HG03095 (cell line): Measurements from ENCODE around the gene BCAT1.

Experiments
- ATAC-seq: cut with Tn5 transposase; IDR thresholded peaks from one replicate; pipeline ENCODE4 v1.9.1; 2021; ENCODE audit warnings: moderate library complexity; ENCODE audit not compliant: unreplicated experiment

Gene BCAT1, protein sequence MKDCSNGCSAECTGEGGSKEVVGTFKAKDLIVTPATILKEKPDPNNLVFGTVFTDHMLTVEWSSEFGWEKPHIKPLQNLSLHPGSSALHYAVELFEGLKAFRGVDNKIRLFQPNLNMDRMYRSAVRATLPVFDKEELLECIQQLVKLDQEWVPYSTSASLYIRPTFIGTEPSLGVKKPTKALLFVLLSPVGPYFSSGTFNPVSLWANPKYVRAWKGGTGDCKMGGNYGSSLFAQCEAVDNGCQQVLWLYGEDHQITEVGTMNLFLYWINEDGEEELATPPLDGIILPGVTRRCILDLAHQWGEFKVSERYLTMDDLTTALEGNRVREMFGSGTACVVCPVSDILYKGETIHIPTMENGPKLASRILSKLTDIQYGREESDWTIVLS

GRCh38 chr12:24948757-24949722 is at the start of gene BCAT1:
TSS of gene BCAT1 (minus strand) at chr12:24949101. CDS start at chr12:24948932, 169 bp downstream.
- ATAC-seq, result no peak

DNA sequence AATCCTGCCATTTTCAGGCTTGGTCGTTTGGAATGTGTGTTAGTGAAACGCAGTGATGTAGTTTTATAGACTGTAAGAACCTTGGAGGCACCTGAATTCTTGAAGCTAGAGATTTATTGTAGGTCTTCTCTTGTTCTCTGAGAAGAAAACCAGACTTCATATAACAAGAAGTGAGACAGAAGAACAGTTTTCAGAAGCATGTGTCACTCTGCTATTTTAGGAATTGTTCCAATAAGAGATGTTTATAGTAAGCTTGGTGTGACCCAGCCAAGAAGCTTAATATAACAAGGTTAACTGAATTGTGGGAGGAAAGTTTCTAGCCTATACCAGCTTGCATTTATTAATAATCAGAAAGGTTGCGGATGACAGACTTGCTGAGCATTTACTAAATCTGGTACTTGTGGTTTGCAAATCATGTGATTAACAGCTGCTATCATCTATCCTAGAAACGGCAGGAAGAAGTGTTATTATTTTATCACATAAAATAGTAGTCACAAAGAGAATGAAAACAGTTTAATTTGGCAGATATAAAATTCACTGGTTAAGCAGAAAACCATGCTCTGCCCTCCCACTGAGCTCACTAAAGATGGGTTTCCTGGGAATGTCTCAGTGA is 49.2 kb upstream of the BCAT1 start:
- ATAC-seq, result peak; percentile 88

DNA sequence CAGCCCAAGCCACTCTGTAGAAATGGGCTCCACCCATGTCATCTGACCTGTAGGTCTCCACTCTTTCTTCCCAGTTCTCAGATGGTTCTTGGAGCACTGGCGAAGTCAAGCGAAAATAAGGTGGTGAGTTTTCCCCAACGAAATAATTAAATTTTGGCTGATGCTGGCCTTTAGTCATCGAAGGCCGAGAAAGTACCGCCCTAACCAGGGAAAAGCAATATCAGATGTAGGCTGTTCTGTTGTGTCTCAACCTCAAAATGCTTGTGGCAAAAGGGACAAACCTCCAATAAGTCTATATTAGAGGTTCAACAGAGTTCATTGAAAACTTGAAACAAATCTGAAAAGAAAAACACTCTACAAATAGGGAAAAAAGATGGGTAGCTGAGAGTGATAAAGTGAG is 48.6 kb upstream of the BCAT1 start:
- ATAC-seq, result peak; percentile 8

DNA sequence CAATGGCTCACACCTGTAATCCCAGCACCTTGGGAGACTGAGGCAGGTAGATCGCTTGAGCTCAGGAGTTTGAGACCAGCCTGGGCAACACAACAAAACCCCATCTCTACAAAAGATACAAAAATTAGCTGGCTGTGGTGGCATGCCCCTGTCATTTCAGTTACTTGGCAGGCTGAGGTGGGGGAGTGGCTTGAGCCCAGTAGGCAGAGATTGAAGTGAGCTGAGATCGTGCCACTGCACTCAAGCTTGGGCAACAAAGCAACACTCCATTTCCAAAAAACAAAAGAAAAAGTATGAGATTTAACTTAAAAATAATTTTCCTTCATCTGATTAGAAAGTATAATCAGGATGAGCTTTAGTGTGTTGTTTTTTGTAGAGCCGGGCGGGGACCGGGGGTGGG is 47.9 kb upstream of the BCAT1 start:
- no peak for ATAC-seq

DNA sequence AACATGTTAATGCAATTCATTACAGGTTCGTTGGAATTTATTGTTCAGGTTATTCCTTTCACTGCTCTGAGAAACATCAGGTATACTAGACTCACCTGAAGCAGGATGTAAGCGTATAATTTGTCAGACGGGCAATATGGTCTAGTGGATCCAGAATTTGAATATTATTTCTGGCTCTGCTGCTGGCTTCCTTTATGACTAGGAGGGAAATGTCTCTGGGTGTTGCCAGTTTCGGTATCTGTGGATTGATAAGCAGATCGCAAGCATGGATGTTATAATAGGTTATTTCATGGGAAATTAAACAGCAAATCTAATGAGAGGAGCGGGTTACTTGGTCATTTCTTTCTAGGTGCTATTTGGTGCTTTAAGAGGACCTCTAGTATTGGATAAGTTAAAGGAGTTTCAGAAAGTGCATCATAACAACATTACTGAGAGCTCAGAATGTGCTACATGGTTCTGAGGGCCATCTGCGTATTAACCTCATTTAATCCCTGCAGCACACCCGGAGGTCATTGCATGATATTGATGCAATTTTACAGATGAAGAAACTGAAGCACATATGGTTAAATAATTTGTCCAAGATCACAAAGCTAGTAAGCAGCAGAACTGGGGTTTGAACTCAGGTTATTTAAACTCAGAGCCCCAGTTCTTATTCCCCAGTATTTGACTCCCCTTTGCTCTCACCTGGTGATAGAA is 47.3 kb upstream of the BCAT1 start:
- no peak for ATAC-seq

DNA sequence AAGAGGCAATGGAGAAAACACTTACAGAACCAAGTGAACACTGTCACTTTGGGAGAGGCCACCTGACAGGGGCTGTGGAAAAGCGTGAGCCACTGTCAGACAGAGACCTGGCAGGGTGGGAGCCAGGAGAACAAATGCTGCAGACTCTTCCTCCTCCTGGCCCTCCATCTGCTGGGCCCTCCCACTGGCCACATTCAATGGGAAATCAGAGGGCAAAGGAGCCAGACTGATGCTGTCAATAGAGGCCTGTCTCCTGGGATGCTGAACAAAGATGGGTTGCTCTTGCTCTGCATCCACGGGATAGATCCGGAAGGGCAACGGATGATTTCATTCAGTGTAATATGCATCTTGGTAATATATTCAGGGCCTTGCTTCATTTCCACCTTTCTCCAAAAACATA is 44.9 kb upstream of the BCAT1 start:
- ATAC-seq, result no peak

DNA sequence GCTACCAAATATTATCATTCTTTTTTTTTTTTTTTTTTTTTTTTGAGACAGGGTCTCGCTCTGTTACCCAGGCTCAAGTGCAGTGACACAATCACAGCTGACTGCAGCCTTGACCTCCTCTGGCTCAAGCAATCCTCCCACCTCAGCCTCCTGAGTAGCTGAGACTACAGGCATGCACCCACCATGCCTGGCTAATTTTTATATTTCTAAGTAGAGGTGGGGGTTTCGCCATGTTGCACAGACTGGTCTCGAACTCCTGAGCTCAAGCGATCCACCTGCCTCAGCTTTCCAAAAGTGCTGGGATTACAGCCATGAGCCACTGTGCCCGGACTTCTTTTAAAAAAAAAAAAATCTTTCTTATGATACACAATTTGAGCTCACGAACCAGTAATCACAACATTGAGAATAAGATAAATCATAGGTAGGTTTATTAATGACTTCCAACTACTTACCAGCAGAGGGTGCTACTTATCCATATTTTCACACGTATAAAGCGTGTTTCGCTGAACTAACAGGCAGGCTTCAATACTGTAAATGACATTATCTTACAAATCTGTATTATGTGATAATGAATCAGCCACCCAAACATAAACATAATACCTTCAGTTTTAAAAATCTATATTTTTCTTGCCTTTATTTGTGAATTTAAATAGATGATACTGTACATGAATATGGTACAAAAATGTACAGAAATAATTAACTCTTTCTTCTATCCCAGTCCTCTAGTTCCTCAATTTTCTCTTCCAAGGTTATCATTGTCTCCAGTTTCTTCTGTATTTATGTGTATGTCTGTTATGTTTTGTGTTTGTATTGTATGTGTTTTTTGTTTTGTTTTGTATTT is 42.5 kb upstream of the BCAT1 start:
- ATAC-seq, result peak; percentile 66

GRCh38 chr12:24989216-24989615 is 40.3 kb upstream of the BCAT1 start:
- no peak for ATAC-seq

- ATAC-seq, result no peak
Observed at GRCh38 chr12:24982250-24982649, 33.3 kb upstream of the BCAT1 start.

DNA sequence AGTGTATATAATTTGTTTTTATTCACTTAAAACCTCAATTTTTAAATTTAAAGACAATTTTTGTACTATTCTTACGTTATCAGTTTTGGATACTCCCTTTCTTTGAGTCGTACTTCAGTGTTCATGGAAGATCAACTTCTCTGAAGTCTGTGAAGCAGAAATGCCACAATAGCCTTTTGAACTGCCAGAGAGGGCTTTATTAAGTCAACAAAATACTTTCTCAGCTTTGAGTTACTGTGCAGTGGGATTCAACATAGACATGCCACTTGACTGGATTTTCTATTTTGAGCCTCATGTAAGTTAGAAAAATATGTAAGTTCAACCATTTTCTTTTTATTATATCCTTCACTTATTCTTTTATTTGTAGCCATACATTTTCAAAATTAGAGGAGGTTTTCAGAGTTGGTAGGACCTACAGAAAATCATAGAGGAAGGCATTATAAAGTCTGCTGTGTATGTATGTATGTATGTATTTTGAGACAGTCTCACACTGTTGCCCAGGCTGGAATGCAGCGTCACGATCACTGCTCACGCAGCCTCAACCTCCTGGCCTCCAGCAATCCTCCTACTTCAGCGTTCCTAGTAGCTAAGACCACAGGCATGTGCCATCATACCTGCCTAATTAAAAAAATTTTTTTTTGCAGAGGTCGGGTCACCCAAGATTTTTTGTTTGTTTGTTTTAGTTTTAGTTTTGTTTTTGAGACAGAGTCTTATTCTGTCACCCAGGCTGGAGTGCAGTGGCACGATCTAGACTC is 31.3 kb upstream of the BCAT1 start:
- ATAC-seq, result no peak

DNA sequence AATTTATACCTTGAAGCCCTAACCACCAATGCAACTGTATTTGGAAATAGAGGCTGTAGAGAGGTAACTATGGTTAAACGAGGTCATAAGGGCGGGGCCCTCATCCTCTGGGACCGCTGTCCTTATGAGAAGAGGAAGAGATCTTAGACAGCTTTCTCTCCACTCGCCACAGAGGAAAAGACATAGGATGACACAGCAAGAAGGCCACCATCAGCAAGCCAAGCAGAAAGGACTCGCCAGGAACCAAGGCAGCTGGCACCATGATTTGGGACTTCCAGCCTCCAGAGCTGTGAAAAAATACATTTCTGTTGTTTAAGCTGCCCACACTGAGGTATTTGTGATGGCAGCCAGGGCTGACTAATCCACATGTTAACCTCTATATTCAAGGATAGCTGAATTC is 30.4 kb upstream of the BCAT1 start:
- no peak for ATAC-seq

DNA sequence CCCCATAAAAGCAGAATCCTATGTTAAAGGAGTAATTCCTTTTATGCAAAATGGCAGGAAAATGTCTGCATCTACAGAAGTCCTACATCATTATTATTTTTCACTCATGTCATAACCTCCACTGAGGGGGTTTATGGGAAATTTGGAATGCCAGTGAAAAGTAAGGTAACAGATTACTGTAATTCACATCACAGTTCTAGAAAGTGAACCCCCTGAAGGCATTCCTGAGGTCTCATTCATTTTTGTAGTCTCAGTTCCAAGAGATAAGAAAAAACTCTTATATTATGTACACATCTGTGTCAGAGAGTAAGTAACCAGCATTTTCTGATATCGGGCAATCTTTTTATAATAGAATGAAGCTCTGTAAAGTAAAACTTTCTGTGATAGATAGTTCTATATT is 28.8 kb upstream of the BCAT1 start:
- ATAC-seq, result no peak

GRCh38 chr12:24977060-24977459 is 28.2 kb upstream of the BCAT1 start:
- ATAC-seq, result no peak

GRCh38 chr12:24975425-24975824 is 26.5 kb upstream of the BCAT1 start:
- no peak for ATAC-seq

DNA sequence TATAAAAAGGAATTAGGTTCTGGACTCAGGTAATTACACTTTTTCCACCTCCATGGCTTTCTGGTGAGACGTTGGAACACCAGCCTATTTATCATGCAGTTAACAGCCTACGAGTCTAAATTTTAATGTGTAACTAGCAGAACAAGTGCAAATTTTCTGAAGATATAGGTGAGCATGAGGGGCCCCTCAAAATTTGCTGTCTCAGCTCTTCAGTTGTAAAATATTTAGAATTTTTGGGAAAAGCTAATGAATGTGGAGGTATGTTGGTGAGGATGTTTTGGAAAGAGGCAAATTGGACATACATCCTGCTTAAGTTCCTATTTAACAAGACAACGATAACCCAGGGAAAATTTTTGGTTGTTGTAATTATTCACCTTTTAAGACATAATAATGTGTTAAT is 25.3 kb upstream of the BCAT1 start:
- ATAC-seq, result no peak

DNA sequence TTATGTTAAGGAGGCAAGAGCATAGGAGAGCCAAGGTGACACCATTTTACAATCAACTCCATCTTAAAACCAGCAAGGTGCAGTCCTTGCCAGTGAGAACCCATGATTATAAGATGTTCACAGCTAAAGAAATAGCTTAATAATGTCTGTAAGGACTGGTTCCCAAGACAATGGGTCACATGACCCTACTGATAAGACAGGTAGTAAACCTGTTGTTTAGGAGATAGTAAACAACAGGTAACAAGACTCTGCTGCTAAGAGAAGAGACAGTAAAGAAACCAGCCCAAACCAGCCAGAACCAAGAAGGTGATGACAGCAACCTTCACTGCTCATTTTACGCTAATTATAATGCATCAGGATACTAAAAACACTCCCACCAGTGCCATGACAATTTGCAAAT is 23.2 kb upstream of the BCAT1 start:
- ATAC-seq, result no peak

GRCh38 chr12:24970177-24970576 is 21.3 kb upstream of the BCAT1 start:
- ATAC-seq, result no peak

- ATAC-seq, result no peak
Observed at GRCh38 chr12:24966951-24967564, 18.2 kb upstream of the BCAT1 start.

- ATAC-seq, result no peak
Observed at GRCh38 chr12:24964342-24964741, 15.4 kb upstream of the BCAT1 start.
